ENCODE results near the gene TACR1.

The TACR1 gene

GRCh38 chr2:75142081-75142480 lies 57.2 kb downstream of the TACR1 start:
- no peak overlapping the region for H3K4me3 ChIP-seq
- DNase-seq (ENCODE audit: low spot score) = no peak
- TF ChIP-seq, protein P1, sequence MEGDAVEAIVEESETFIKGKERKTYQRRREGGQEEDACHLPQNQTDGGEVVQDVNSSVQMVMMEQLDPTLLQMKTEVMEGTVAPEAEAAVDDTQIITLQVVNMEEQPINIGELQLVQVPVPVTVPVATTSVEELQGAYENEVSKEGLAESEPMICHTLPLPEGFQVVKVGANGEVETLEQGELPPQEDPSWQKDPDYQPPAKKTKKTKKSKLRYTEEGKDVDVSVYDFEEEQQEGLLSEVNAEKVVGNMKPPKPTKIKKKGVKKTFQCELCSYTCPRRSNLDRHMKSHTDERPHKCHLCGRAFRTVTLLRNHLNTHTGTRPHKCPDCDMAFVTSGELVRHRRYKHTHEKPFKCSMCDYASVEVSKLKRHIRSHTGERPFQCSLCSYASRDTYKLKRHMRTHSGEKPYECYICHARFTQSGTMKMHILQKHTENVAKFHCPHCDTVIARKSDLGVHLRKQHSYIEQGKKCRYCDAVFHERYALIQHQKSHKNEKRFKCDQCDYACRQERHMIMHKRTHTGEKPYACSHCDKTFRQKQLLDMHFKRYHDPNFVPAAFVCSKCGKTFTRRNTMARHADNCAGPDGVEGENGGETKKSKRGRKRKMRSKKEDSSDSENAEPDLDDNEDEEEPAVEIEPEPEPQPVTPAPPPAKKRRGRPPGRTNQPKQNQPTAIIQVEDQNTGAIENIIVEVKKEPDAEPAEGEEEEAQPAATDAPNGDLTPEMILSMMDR (IDR thresholded peaks at IDR 0.05) = no peak
- no peak overlapping the region for H3K27ac ChIP-seq

DNA sequence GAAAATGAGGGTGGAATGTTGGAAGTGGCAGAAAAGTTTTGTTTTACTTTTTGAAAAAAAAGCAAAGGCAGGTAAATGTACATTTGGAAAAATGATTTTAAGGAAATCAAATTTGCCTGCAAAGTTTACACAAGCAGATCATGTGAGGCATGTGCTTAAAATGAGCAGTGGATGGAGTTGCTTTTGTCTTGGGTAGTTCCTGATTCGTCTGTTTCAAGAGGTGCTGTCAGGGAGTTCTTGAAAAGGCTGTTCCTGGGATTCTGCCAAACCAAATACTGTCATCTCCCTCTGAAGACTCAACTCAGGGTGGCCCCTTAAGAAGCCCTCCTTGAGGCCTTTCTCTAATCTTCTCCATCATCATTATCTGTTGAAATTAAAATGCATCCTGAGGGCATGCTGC lies 59.0 kb downstream of the TACR1 start:
- Histone ChIP-seq H3K27ac (no peak overlapping the region), H3K4me3 (no peak overlapping the region)
- TF ChIP-seq, protein P1 (IDR thresholded peaks at IDR 0.05) = no peak
- no peak for DNase-seq (ENCODE audit: low spot score)

DNA sequence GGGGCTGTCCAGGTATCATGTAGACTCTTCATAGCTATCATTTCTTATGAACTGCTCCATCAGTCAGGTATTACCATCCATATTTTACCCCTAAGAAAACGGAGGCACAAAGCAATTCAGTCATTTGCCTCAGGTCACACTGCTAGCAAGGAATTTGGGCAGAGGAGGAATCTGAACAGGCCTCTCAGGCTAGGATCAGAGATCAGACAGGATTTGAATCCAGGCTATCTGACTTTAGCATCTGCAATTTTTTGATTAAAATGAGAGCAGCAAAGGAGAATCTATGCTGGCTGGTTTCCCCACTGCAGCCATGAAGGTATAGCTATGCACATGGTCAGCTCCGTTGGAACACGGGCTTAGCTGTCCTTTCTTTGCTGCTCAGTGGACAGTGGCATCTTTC lies 60.1 kb downstream of the TACR1 start:
- Histone ChIP-seq H3K27ac (no peak overlapping the region), H3K4me3 (no peak overlapping the region)
- no peak for DNase-seq (ENCODE audit: low spot score)
- TF ChIP-seq, protein P1 (IDR thresholded peaks at IDR 0.05) = no peak

DNA sequence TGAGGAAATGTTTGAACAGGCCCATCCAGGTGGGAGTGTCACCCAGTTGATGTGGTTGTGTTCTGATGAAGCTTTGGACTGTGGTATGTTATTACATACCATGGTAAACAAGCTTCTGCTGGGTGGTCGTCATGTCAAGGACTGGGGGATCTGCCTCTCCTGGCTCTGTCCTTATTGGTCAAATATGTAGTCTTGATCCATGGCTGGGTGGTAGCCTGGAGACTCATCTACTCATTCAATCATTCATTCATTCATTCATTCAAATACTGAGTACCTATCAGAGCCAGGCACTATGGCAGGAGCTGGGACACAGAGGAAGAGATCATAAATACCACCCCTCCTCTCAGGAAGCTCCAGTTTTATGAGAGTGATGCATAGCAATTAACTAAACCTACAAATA lies 60.8 kb downstream of the TACR1 start:
- no peak overlapping the region for H3K4me3 ChIP-seq
- DNase-seq (ENCODE audit: low spot score) = no peak
- no peak overlapping the region for H3K27ac ChIP-seq
- TF ChIP-seq, protein P1 (IDR thresholded peaks at IDR 0.05) = no peak

DNA sequence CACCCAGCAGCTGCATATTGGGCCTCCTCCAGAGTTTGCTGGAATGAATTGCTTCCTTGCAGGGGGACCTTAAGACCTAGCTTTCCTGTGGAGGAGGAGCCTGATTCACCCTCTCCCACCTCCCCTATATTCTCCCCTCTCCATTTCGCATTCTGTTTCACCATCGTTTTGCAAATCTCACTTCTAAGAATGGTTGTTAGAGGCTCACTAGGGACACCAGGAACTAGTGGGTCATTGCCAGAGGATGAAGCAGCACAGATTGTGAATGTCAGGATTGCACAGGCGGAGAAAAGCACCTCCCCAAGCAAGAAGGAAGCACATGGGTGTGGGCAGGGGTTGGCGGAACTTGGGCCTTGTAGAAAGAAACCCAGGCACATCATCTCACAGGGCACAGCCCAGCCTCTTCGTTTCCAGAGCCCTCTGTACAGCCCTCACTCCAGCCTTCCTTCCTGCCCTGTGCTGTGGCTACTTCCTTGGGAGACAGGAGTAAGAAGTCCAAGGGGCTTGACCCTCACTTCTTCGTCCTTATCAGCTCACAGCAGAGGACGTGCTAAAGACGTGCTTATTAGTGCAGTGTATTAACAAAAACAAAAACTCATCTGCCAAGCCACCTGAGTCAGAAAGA lies 63.4 kb downstream of the TACR1 start:
- no peak overlapping the region for H3K4me3 ChIP-seq
- H3K27ac ChIP-seq = no peak overlapping the region
- TF ChIP-seq, protein P1 (IDR thresholded peaks at IDR 0.05) = no peak
- DNase-seq (ENCODE audit: low spot score) = no peak

DNA sequence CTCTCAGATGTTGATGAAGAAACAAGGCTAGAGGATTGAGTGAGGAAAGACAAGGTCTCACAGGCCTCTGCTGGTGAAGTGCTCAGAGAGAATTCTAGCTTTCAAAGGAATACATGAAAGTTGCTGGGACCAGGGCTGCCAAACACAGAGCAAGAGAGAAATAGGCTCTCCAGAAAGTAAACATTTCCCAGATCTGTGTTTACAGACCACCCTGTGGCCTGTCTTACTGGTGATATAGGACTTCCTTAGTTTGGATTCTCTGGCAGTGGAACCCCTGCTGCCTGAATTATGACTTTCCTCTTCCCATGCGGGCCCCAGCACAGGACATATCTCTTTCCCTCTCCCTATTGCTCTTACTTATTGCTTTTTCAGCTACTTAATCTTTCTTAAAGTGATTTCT lies 64.5 kb downstream of the TACR1 start:
- no peak overlapping the region for H3K4me3 ChIP-seq
- TF ChIP-seq, protein P1 (IDR thresholded peaks at IDR 0.05) = no peak
- H3K27ac ChIP-seq = no peak overlapping the region
- no peak for DNase-seq (ENCODE audit: low spot score)
